ENCODE results near the gene PPM1H.

The PPM1H gene

GRCh38 chr12:62802321-62802720, 132.6 kb downstream of the PPM1H start:
- H4K20me1 ChIP-seq (ENCODE audit: insufficient read depth, low read length, poor library complexity, severe bottlenecking) = no peaks in the 10 kb centered on the region
- peaks cover 19% of the 10 kb centered on the region for H3K36me3 ChIP-seq (ENCODE audit: insufficient read depth, low read length)
- no peak for TF ChIP-seq CTCF (conservative IDR thresholded peaks at IDR 0.05; ENCODE audit: low read length)
- TF ChIP-seq EZH2phosphoT487 (IDR thresholded peaks at IDR 0.05; ENCODE audit: borderline replicate concordance) = no peak
- H3K9ac ChIP-seq (ENCODE audit: low read depth, low read length, poor library complexity, severe bottlenecking) = no peak overlapping the region
- no peak overlapping the region for H2AFZ ChIP-seq (ENCODE audit: low read length)
- no peaks in the 10 kb centered on the region for H3F3A ChIP-seq (ENCODE audit: low read depth)
- H3K79me2 ChIP-seq (ENCODE audit: insufficient read depth, low read length) = peaks cover 13% of the 10 kb centered on the region; the same call in 1 of the 2 replicates
- no peaks in the 10 kb centered on the region for H3K9me2 ChIP-seq (replicated peaks; ENCODE audit: low read depth, low read length)
- no peak overlapping the region for H3K4me2 ChIP-seq (ENCODE audit: low read depth, low read length, poor library complexity, severe bottlenecking)
- no peak overlapping the region for H3K4me3 ChIP-seq (ENCODE audit: low read length, poor library complexity, severe bottlenecking)
- no peaks in the 10 kb centered on the region for H3K4me1 ChIP-seq (ENCODE audit: insufficient read depth, low read length, poor library complexity, severe bottlenecking)
- H3K27me3 ChIP-seq (ENCODE audit: insufficient read depth, low read length, poor library complexity, severe bottlenecking) = no peaks in the 10 kb centered on the region
- no peaks in the 10 kb centered on the region for H3K9me3 ChIP-seq (ENCODE audit: insufficient read depth, low read depth, low read length)

- Histone ChIP-seq H3K4me1 (ENCODE audit: insufficient read depth, low read length, poor library complexity, severe bottlenecking) (no peaks in the 10 kb centered on the region), H3K4me2 (ENCODE audit: low read depth, low read length, poor library complexity, severe bottlenecking) (no peak overlapping the region), H4K20me1 (ENCODE audit: insufficient read depth, low read length, poor library complexity, severe bottlenecking) (no peaks in the 10 kb centered on the region), H3K27me3 (ENCODE audit: insufficient read depth, low read length, poor library complexity, severe bottlenecking) (no peaks in the 10 kb centered on the region), H3K9me3 (ENCODE audit: insufficient read depth, low read depth, low read length) (no peaks in the 10 kb centered on the region), H3K9me2 (replicated peaks; ENCODE audit: low read depth, low read length) (no peaks in the 10 kb centered on the region), H3K79me2 (ENCODE audit: insufficient read depth, low read length) (peaks cover 13% of the 10 kb centered on the region; the same call in 1 of the 2 replicates), H3K36me3 (ENCODE audit: insufficient read depth, low read length) (peaks cover 19% of the 10 kb centered on the region), H3F3A (ENCODE audit: low read depth) (no peaks in the 10 kb centered on the region), H3K4me3 (ENCODE audit: low read length, poor library complexity, severe bottlenecking) (no peak overlapping the region), H2AFZ (ENCODE audit: low read length) (no peak overlapping the region), H3K9ac (ENCODE audit: low read depth, low read length, poor library complexity, severe bottlenecking) (no peak overlapping the region)
- TF ChIP-seq EZH2phosphoT487 (IDR thresholded peaks at IDR 0.05; ENCODE audit: borderline replicate concordance) = no peak
- no peak for TF ChIP-seq CTCF (conservative IDR thresholded peaks at IDR 0.05; ENCODE audit: low read length)
These were observed 133.2 kb downstream of the PPM1H start for GRCh38 chr12:62801796-62802195.

GRCh38 chr12:62800707-62801400, 134.1 kb downstream of the PPM1H start:
- no peaks in the 10 kb centered on the region for H3F3A ChIP-seq (ENCODE audit: low read depth)
- H3K4me2 ChIP-seq (ENCODE audit: low read depth, low read length, poor library complexity, severe bottlenecking) = no peak overlapping the region
- H2AFZ ChIP-seq (ENCODE audit: low read length) = no peak overlapping the region
- H3K9me3 ChIP-seq (ENCODE audit: insufficient read depth, low read depth, low read length) = no peaks in the 10 kb centered on the region
- no peaks in the 10 kb centered on the region for H3K4me1 ChIP-seq (ENCODE audit: insufficient read depth, low read length, poor library complexity, severe bottlenecking)
- no peak overlapping the region for H3K4me3 ChIP-seq (ENCODE audit: low read length, poor library complexity, severe bottlenecking)
- H3K27me3 ChIP-seq (ENCODE audit: insufficient read depth, low read length, poor library complexity, severe bottlenecking) = no peaks in the 10 kb centered on the region
- no peaks in the 10 kb centered on the region for H4K20me1 ChIP-seq (ENCODE audit: insufficient read depth, low read length, poor library complexity, severe bottlenecking)
- TF ChIP-seq EZH2phosphoT487 (IDR thresholded peaks at IDR 0.05; ENCODE audit: borderline replicate concordance) (no peak), CTCF (conservative IDR thresholded peaks at IDR 0.05; ENCODE audit: low read length) (no peak)
- H3K9me2 ChIP-seq (replicated peaks; ENCODE audit: low read depth, low read length) = no peaks in the 10 kb centered on the region
- H3K9ac ChIP-seq (ENCODE audit: low read depth, low read length, poor library complexity, severe bottlenecking) = no peak overlapping the region
- peaks cover 9% of the 10 kb centered on the region; the same call in 1 of the 2 replicates for H3K79me2 ChIP-seq (ENCODE audit: insufficient read depth, low read length)
- H3K36me3 ChIP-seq (ENCODE audit: insufficient read depth, low read length) = peaks cover 14% of the 10 kb centered on the region; the same call in 1 of the 2 replicates

Data from Loucy (cell line).